Measurements from ENCODE around the gene KCNMA1.

- TF ChIP-seq CTCF (IDR thresholded peaks at IDR 0.05; ENCODE audit: poor library complexity, severe bottlenecking) = no peak
- no peak for TF ChIP-seq EZH2 (IDR thresholded peaks at IDR 0.05; ENCODE audit: borderline replicate concordance, insufficient read depth, low read length, poor library complexity, severe bottlenecking)
- no peak for TF ChIP-seq TAF1 (IDR thresholded peaks at IDR 0.05; ENCODE audit: low read depth)
- TF ChIP-seq REST (IDR thresholded peaks at IDR 0.05; ENCODE audit: borderline replicate concordance) = no peak
- TF ChIP-seq POLR2AphosphoS5 (IDR thresholded peaks at IDR 0.05) = no peak
- TF ChIP-seq RAD21 (conservative IDR thresholded peaks at IDR 0.05) = no peak
These were observed 38.0 kb downstream of the KCNMA1 start for GRCh38 chr10:77599651-77600050.

Measured in neural cell (in vitro differentiated cells).